ENCODE data around the gene PPP1R37.
A peak's percentile ranks its signal among the peaks of the same experiment; 100 is the strongest.

PPP1R37 gene

DNA sequence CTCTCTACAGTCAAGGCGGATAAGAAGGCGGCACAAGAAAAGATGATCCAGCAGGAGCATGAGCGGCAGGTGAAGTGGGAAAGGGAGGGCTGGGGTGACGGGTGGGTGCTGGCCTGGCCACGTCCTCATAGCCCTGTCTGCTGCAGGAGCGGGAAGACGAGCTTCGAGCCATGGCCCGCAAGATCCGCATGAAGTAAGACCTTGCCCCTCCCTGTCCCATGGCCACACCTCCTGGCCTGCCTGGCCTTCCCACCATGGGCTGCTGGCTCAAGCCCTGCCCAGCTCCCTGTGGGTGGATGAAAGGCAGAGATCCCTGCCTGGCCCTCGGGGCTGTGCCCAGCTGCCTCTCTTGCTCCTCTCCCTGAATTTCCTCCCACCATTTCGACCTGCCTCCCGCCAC is 23.9 kb upstream of the PPP1R37 start:
- Histone ChIP-seq H2BK15ac (ENCODE audit: low read depth, poor library complexity, severe bottlenecking) (no peak overlapping the region), H3K18ac (ENCODE audit: low read depth in 1 of 2, low read length in 2 of 2) (no peak overlapping the region), H3K14ac (ENCODE audit: low read length in 2 of 2) (no peak overlapping the region), H2AFZ (ENCODE audit: low read depth, low read length) (no peak overlapping the region), H2BK5ac (ENCODE audit: low read depth, low read length, poor library complexity, severe bottlenecking) (no peak overlapping the region), H3K36me3 (ENCODE audit: control insufficient read depth in 1 of 2, insufficient read depth in 2 of 2, low read depth in 1 of 2, low read length in 2 of 2) (peaks cover 66 to 88% of the 10 kb centered on the region in 2 experiments), H4K91ac (ENCODE audit: low read length) (no peak overlapping the region), H3K9me3 (ENCODE audit: control insufficient read depth, low read length) (no peaks in the 10 kb centered on the region), H3K27me3 (ENCODE audit: control insufficient read depth in 1 of 2, insufficient read depth in 1 of 2, low read length in 2 of 2) (no peaks in the 10 kb centered on the region), H3K4me1 (ENCODE audit: control insufficient read depth, insufficient read depth, low read depth, low read length) (no peaks in the 10 kb centered on the region), H3K79me1 (replicated peaks; ENCODE audit: low read length, poor library complexity, severe bottlenecking) (peaks cover 28% of the 10 kb centered on the region), H3K4me3 (ENCODE audit: insufficient read depth in 1 of 2, low read depth in 1 of 2, low read length in 2 of 2) (no peak overlapping the region), H3K23ac (ENCODE audit: low read length in 2 of 2) (no peak overlapping the region), H4K8ac (ENCODE audit: low read length) (no peak overlapping the region), H3K4me2 (ENCODE audit: low read length, poor library complexity, severe bottlenecking) (no peak overlapping the region), H3K4ac (ENCODE audit: low read depth in 1 of 2, low read length in 2 of 2) (no peak overlapping the region), H3K9ac (ENCODE audit: low read length) (no peak overlapping the region), H2AK5ac (ENCODE audit: low read length, severe bottlenecking) (no peak overlapping the region), H2BK120ac (ENCODE audit: low read depth, low read length) (no peak overlapping the region), H2BK12ac (ENCODE audit: low read length in 2 of 2) (no peak overlapping the region), H3K27ac (ENCODE audit: low read length, poor library complexity, severe bottlenecking) (no peak overlapping the region)
- DNase-seq = peak; percentile 17
- 88% methylated on average over 11 of the region's 13 CpGs for WGBS

DNA sequence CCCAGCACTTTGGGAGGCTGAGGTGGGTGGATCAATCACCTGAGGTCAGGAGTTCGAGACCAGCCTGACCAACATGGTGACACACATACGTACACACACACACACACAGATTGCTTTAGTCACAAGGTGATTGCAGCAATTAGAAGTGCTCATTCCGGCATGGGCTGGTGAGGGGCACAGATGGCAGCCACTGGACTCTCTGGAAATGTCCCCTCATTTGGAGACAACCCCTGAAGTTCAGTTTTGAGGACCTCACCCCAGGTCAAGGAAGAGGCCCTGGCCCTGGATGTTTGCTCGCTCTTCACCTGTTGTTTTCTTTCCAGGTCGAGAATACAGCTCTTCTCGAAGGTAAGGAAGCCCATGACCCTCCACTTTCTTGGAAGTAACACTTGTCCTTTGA is 22.8 kb upstream of the PPP1R37 start:
- Histone ChIP-seq H3K23ac (ENCODE audit: low read length in 2 of 2) (no peak overlapping the region), H4K91ac (ENCODE audit: low read length) (no peak overlapping the region), H4K8ac (ENCODE audit: low read length) (no peak overlapping the region), H2AFZ (ENCODE audit: low read depth, low read length) (no peak overlapping the region), H3K4ac (ENCODE audit: low read depth in 1 of 2, low read length in 2 of 2) (no peak overlapping the region), H3K4me3 (ENCODE audit: insufficient read depth in 1 of 2, low read depth in 1 of 2, low read length in 2 of 2) (no peak overlapping the region), H2AK5ac (ENCODE audit: low read length, severe bottlenecking) (no peak overlapping the region), H3K79me1 (replicated peaks; ENCODE audit: low read length, poor library complexity, severe bottlenecking) (peaks cover 24% of the 10 kb centered on the region), H3K27me3 (ENCODE audit: control insufficient read depth in 1 of 2, insufficient read depth in 1 of 2, low read length in 2 of 2) (no peaks in the 10 kb centered on the region), H3K14ac (ENCODE audit: low read length in 2 of 2) (no peak overlapping the region), H3K9ac (ENCODE audit: low read length) (no peak overlapping the region), H3K27ac (ENCODE audit: low read length, poor library complexity, severe bottlenecking) (no peak overlapping the region), H2BK12ac (ENCODE audit: low read length in 2 of 2) (no peak overlapping the region), H3K4me2 (ENCODE audit: low read length, poor library complexity, severe bottlenecking) (no peak overlapping the region), H3K18ac (ENCODE audit: low read depth in 1 of 2, low read length in 2 of 2) (no peak overlapping the region), H3K36me3 (ENCODE audit: control insufficient read depth in 1 of 2, insufficient read depth in 2 of 2, low read depth in 1 of 2, low read length in 2 of 2) (peaks cover 59 to 76% of the 10 kb centered on the region in 2 experiments), H3K4me1 (ENCODE audit: control insufficient read depth, insufficient read depth, low read depth, low read length) (peaks cover 3% of the 10 kb centered on the region), H2BK15ac (ENCODE audit: low read depth, poor library complexity, severe bottlenecking) (no peak overlapping the region), H2BK5ac (ENCODE audit: low read depth, low read length, poor library complexity, severe bottlenecking) (no peak overlapping the region), H2BK120ac (ENCODE audit: low read depth, low read length) (no peak overlapping the region), H3K9me3 (ENCODE audit: control insufficient read depth, low read length) (no peaks in the 10 kb centered on the region)
- DNase-seq = no peak
- WGBS = 92% methylated on average over 6 of the region's 6 CpGs

GRCh38 chr19:45070861-45071544 is 22.0 kb upstream of the PPP1R37 start:
- Histone ChIP-seq H3K4me1 (ENCODE audit: control insufficient read depth, insufficient read depth, low read depth, low read length) (peaks cover 10% of the 10 kb centered on the region), H3K4me2 (ENCODE audit: low read length, poor library complexity, severe bottlenecking) (no peak overlapping the region), H2AK5ac (ENCODE audit: low read length, severe bottlenecking) (no peak overlapping the region), H2BK5ac (ENCODE audit: low read depth, low read length, poor library complexity, severe bottlenecking) (no peak overlapping the region), H3K23ac (ENCODE audit: low read length in 2 of 2) (no peak overlapping the region), H3K14ac (ENCODE audit: low read length in 2 of 2) (no peak overlapping the region), H3K79me1 (replicated peaks; ENCODE audit: low read length, poor library complexity, severe bottlenecking) (peaks cover 24% of the 10 kb centered on the region), H4K8ac (ENCODE audit: low read length) (no peak overlapping the region), H2BK120ac (ENCODE audit: low read depth, low read length) (no peak overlapping the region), H2BK12ac (ENCODE audit: low read length in 2 of 2) (no peak overlapping the region), H4K91ac (ENCODE audit: low read length) (peak overlapping the region; percentile 23), H3K4me3 (ENCODE audit: insufficient read depth in 1 of 2, low read depth in 1 of 2, low read length in 2 of 2) (no peak overlapping the region), H3K4ac (ENCODE audit: low read depth in 1 of 2, low read length in 2 of 2) (no peak overlapping the region), H2AFZ (ENCODE audit: low read depth, low read length) (no peak overlapping the region), H3K27ac (ENCODE audit: low read length, poor library complexity, severe bottlenecking) (no peak overlapping the region), H3K18ac (ENCODE audit: low read depth in 1 of 2, low read length in 2 of 2) (no peak overlapping the region), H3K9me3 (ENCODE audit: control insufficient read depth, low read length) (no peaks in the 10 kb centered on the region), H3K27me3 (ENCODE audit: control insufficient read depth in 1 of 2, insufficient read depth in 1 of 2, low read length in 2 of 2) (no peaks in the 10 kb centered on the region), H3K36me3 (ENCODE audit: control insufficient read depth in 1 of 2, insufficient read depth in 2 of 2, low read depth in 1 of 2, low read length in 2 of 2) (peaks cover 52 to 68% of the 10 kb centered on the region in 2 experiments), H3K9ac (ENCODE audit: low read length) (no peak overlapping the region), H2BK15ac (ENCODE audit: low read depth, poor library complexity, severe bottlenecking) (no peak overlapping the region)
- no peak for DNase-seq
- WGBS = 91% methylated on average over 11 of the region's 19 CpGs

DNA sequence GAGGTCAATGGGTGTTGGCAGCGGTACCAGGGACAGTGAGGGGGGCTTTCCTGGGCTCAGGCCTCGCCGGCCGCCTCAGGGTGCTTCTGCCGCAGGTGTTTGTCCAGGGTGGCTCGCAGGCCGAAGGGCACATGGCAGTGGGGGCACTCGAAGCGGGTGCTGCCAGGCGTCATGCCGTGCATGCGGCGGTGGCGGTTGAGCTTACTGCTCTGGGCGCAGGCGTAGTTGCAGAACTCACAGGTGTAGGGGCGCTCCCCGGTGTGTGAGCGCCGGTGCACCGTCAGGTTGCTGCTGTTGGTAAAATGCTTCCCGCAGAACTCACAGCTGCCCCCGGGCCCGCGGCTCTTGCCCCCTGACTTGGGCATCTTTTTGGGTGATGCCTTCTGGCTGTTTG is 21.4 kb upstream of the PPP1R37 start:
- H3K79me1 ChIP-seq (replicated peaks; ENCODE audit: low read length, poor library complexity, severe bottlenecking) = peaks cover 23% of the 10 kb centered on the region
- peaks cover 51 to 64% of the 10 kb centered on the region in 2 experiments for H3K36me3 ChIP-seq (ENCODE audit: control insufficient read depth in 1 of 2, insufficient read depth in 2 of 2, low read depth in 1 of 2, low read length in 2 of 2)
- no peak overlapping the region for H3K27ac ChIP-seq (ENCODE audit: low read length, poor library complexity, severe bottlenecking)
- peak overlapping the region; percentile 25 for H4K91ac ChIP-seq (ENCODE audit: low read length)
- H3K9me3 ChIP-seq (ENCODE audit: control insufficient read depth, low read length) = no peaks in the 10 kb centered on the region
- WGBS = 97% methylated on average over 25 of the region's 25 CpGs
- H3K18ac ChIP-seq (ENCODE audit: low read depth in 1 of 2, low read length in 2 of 2) = no peak overlapping the region
- H3K27me3 ChIP-seq (ENCODE audit: control insufficient read depth in 1 of 2, insufficient read depth in 1 of 2, low read length in 2 of 2) = no peaks in the 10 kb centered on the region
- no peak overlapping the region for H2AK5ac ChIP-seq (ENCODE audit: low read length, severe bottlenecking)
- H3K23ac ChIP-seq (ENCODE audit: low read length in 2 of 2) = no peak overlapping the region
- no peak overlapping the region for H3K9ac ChIP-seq (ENCODE audit: low read length)
- no peak overlapping the region for H3K4me3 ChIP-seq (ENCODE audit: insufficient read depth in 1 of 2, low read depth in 1 of 2, low read length in 2 of 2)
- no peak overlapping the region for H3K4me2 ChIP-seq (ENCODE audit: low read length, poor library complexity, severe bottlenecking)
- H2BK15ac ChIP-seq (ENCODE audit: low read depth, poor library complexity, severe bottlenecking) = no peak overlapping the region
- H3K14ac ChIP-seq (ENCODE audit: low read length in 2 of 2) = no peak overlapping the region
- H2BK120ac ChIP-seq (ENCODE audit: low read depth, low read length) = no peak overlapping the region
- no peak overlapping the region for H2BK12ac ChIP-seq (ENCODE audit: low read length in 2 of 2)
- H4K8ac ChIP-seq (ENCODE audit: low read length) = no peak overlapping the region
- H2AFZ ChIP-seq (ENCODE audit: low read depth, low read length) = no peak overlapping the region
- H3K4ac ChIP-seq (ENCODE audit: low read depth in 1 of 2, low read length in 2 of 2) = no peak overlapping the region
- no peak overlapping the region for H2BK5ac ChIP-seq (ENCODE audit: low read depth, low read length, poor library complexity, severe bottlenecking)
- peaks cover 15% of the 10 kb centered on the region for H3K4me1 ChIP-seq (ENCODE audit: control insufficient read depth, insufficient read depth, low read depth, low read length)
- DNase-seq = no peak

Data from mesenchymal stem cell (in vitro differentiated cells and primary cell).